ENCODE data around the gene SMTN.
"Not testable (repeated sequence)": the region's sequence is repeated elsewhere in the genome, so short reads cannot be mapped to it uniquely, and the experiment has no call there.

Gene SMTN

GRCh38 chr22:31090217-31091085 lies 9.3 kb downstream of the SMTN start:
- DNase-seq (ENCODE audit: low read depth in 2 of 2) = no peak

GRCh38 chr22:31091106-31091975 lies 10.2 kb downstream of the SMTN start:
- no peak for DNase-seq (ENCODE audit: low read depth in 2 of 2)

DNA sequence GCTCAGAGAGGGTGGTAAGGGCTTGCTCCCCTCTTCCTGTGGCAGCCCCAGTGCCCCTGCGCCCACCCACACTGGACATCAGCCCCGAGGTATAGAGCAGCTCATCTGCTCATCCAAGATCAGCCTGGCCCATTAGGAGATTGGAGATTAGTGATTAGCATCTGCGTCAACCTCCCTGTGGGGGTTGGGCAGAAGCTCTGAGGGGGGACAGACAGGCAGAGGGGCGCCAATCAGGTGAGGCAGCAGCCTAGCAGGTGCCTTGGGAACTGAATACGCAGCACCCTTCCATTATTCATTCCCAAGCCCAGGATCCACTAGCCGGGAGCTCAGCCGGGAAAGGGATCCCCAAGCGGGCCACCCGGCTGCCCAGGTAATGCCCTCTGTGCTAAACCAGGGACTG lies 11.0 kb downstream of the SMTN start:
- DNase-seq (ENCODE audit: low read depth in 2 of 2) = no peak

DNA sequence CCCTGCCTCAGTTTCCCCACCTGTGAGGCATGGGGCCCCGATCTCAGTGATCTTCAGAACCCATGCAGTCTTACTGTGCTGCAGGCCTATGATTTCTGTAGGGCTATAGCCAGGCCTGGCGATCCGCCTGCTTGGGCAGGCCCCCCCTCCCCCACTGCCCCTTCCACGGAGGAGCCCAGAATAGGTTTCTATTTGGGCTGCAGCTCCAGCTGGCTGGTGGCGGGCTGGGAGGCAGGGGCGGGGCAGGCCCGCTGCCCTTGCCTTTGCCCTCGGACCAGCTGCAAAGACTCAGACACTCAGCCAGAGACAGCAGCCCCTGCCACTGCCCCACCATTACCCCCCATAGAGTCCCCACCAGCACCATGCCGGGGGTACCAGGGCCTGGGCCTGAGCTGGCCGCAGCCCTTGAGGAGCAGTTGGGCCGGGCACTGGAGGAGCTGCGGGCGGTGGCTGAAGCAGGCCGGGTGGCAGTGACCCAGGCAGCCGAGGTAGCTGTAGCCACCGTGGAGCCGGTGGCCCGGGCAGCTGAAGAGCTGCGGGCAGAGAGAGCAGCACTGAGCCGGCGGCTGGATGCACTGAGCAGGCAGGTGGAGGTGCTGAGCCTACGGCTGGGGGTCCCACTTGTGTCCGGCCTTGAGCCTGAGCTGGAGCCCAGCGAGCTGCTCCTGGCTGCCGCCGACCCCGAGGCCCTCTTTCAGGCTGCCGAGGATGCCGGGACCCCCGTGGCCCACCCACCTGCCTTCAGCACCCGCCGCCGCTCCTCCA lies 12.2 kb downstream of the SMTN start:
- DNase-seq (ENCODE audit: low read depth in 2 of 2) = no peak

DNA sequence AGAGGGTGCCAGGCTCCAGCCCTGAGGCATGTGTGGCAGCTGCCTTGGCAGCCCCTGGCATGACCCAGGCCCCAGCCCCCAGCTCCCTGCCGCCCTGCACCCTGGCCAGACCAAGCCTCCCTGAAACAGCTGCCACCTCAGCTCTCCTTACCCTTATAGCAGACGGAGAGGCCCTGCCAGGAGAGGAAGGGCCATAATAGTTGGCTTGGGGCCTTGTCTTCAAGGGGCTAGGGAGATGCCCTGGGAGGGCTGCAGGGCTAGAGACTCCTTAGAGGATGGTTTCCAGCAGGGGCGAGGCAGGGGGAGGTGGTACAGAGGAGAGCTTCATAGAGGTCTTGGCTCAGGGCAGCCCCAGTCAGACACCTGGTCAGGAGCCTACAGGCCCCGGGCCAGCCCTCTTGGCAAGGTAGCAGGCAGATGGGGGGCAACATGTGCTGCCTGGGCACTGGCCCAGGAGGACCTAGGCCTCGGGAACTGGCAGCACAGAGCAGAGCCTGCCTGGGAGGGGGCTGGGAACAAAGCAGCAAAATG lies 13.0 kb downstream of the SMTN start:
- DNase-seq (ENCODE audit: low read depth in 2 of 2) = no peak

DNA sequence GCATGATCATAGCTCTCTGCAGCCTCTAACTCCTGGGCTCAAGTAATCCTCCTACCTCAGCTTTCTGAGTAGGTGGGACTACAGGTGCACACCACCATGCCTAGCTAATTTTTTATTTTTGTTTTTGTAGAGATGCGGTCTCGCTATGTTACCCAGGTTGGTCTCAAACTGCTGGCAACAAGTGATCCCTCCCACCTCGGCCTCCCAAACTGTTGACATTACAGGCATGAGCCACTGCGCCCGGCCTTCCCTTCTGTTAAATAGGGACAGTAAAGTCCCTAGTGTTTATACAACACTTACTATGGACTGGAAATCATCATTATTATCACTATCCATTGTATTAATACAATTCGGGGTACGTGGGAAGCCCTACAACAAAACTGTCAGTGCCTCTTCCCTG lies 13.6 kb downstream of the SMTN start:
- no peak for DNase-seq (ENCODE audit: low read depth in 2 of 2)

- no peak for DNase-seq (ENCODE audit: low read depth in 2 of 2)
Measured at GRCh38 chr22:31095637-31096249, 14.6 kb downstream of the SMTN start.

- no peak for DNase-seq (ENCODE audit: low read depth in 2 of 2)
Measured at GRCh38 chr22:31096657-31097279, 15.7 kb downstream of the SMTN start.

- DNase-seq (ENCODE audit: low read depth in 2 of 2) = not testable (repeated sequence)
Measured at GRCh38 chr22:31097539-31097938, 16.4 kb downstream of the SMTN start.

GRCh38 chr22:31097941-31098631 lies 17.0 kb downstream of the SMTN start:
- no peak for DNase-seq (ENCODE audit: low read depth in 2 of 2)

GRCh38 chr22:31098632-31099110 lies 17.6 kb downstream of the SMTN start:
- no peak for DNase-seq (ENCODE audit: low read depth in 2 of 2)

- DNase-seq (ENCODE audit: low read depth in 2 of 2) = no peak
Measured at GRCh38 chr22:31099386-31099785, 18.3 kb downstream of the SMTN start.

GRCh38 chr22:31099841-31100761 lies 19.0 kb downstream of the SMTN start:
- no peak for DNase-seq (ENCODE audit: low read depth in 2 of 2)

- DNase-seq (ENCODE audit: low read depth in 2 of 2) = no peak
Measured at GRCh38 chr22:31100762-31101525, 19.8 kb downstream of the SMTN start.

DNA sequence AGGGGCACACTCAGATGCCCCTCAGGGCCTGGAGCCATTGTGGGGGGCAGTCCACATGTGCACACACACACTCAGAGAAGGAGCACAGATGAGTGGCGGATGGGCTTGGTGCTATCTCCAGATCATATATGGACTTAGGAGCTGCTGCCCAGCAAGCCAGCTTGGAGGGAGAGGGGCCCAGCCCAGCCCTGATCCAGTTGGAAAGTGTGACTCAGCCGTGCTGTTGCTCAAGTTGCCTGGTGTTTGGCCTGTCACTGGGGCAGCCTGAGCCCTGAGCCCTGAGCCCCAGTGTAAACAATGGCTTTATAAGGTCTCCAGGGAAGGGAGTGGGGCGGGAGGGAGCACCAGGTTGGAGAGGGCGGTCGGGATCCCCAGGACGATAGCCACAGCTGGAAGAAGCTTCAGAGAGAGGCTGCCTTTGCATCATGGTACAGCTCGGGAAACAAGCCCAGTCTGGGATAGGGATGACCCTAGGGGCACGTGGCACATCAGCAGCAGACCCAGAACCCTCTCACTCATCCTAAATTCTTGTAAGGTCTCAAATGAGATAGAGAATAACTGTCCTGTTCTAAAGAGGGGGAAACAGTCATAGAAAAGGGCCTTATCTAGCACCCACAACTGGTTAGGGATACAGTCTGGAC lies 21.4 kb downstream of the SMTN start:
- peak in 1 of 2 experiments; percentile 45 for DNase-seq (ENCODE audit: low read depth in 2 of 2)

GRCh38 chr22:31103111-31103510 lies 22.0 kb downstream of the SMTN start:
- DNase-seq (ENCODE audit: low read depth in 2 of 2) = no peak

DNA sequence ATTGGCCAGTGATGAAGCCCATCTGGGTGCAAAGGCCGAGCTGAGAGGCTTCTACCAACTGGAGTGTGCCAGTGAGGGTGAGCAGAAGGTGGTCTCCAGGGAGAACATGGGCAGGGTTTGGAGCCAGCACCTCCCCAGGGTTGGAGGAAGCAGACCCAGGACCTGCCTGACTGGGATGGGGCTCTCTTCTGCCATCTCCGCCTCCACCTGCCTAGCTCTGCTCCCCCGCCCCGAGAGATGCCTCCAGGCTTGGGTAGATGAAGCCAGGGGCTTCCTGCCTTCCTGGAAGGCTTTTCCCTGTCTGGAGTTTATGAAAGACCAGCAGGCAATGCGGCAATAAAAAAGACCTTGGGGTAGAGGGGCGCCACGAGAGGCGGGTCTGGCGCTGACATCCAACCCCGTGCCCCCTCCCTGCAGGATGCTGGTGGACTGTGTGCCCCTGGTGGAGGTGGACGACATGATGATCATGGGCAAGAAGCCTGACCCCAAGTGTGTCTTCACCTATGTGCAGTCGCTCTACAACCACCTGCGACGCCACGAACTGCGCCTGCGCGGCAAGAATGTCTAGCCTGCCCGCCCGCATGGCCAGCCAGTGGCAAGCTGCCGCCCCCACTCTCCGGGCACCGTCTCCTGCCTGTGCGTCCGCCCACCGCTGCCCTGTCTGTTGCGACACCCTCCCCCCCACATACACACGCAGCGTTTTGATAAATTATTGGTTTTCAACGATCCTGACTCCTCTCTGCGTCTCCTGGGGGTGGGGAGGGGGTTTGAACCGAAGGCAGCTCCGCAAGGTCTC lies 23.0 kb downstream of the SMTN start:
- DNase-seq (ENCODE audit: low read depth in 2 of 2) = no peak

All from fibroblast of skin of left quadriceps (primary cell).